Measurements from ENCODE around the gene RAP2B. TPM values are rescaled to one million over a fixed set of nuclear protein-coding genes. Genes with fewer than 3 reads are reported as not detected.

RAP2B gene
- total RNA-seq, 1 donor from 2014 or later, result 17.0 TPM

GRCh38 chr3:153159771-153160397 lies 2.1 kb upstream of the RAP2B start:
- DNase-seq (ENCODE audit: low spot score), result no peak

GRCh38 chr3:153160451-153161137 lies 1.4 kb upstream of the RAP2B start:
- peak; percentile 92 for DNase-seq (ENCODE audit: low spot score)

DNA sequence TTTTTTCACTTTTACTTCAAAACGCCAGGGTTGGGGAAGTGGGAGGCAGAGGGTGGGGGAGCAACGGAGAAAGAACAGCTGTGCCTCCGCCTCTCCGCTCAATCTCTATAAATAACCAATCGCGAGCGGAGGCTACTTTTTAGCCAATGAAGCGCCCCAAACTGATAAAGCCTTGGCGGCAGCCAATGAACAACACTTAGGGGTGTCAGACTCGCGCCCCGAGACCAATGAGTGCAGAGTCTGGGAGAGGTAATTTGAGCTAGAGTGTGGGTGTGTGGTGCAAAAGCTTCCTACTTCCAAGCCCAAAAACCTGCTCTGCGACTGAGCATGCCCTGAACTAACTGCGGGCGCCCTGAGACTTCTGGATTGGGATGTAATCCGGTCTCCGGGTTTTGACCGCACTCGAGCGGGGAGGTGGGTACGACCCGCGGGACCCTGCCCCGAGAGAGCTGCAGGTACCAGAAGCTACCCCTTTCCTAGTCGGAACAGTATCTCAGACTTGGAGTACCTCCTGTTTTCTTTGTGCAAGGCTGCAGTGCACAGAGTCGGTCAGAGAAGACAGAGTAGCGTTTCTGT lies 800 bp upstream of the RAP2B start:
- peak; percentile 93 for DNase-seq (ENCODE audit: low spot score)

DNA sequence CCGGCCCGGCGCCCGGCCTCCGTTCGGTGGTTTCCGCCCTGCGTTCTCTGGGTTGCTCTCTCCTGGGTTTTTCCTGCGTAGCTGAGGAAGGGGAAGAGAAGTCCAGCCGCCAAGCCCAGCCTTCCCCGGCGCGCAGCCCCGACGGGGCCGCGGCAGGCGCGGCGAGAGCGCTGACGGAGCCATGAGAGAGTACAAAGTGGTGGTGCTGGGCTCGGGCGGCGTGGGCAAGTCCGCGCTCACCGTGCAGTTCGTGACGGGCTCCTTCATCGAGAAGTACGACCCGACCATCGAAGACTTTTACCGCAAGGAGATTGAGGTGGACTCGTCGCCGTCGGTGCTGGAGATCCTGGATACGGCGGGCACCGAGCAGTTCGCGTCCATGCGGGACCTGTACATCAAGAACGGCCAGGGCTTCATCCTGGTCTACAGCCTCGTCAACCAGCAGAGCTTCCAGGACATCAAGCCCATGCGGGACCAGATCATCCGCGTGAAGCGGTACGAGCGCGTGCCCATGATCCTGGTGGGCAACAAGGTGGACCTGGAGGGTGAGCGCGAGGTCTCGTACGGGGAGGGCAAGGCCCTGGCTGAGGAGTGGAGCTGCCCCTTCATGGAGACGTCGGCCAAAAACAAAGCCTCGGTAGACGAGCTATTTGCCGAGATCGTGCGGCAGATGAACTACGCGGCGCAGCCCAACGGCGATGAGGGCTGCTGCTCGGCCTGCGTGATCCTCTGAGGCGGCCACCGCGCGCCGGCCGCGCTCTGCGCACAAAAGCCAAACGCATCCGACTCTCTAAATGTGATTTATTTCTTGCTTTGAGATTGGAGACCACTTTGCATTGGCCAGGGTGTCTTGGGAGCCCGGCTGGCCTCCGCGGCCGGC lies 727 bp downstream of the RAP2B start:
- no peak for DNase-seq (ENCODE audit: low spot score)

GRCh38 chr3:153163393-153163724 lies 1.3 kb downstream of the RAP2B start:
- no peak for DNase-seq (ENCODE audit: low spot score)

GRCh38 chr3:153163756-153164550 lies 1.9 kb downstream of the RAP2B start:
- no peak for DNase-seq (ENCODE audit: low spot score)

DNA sequence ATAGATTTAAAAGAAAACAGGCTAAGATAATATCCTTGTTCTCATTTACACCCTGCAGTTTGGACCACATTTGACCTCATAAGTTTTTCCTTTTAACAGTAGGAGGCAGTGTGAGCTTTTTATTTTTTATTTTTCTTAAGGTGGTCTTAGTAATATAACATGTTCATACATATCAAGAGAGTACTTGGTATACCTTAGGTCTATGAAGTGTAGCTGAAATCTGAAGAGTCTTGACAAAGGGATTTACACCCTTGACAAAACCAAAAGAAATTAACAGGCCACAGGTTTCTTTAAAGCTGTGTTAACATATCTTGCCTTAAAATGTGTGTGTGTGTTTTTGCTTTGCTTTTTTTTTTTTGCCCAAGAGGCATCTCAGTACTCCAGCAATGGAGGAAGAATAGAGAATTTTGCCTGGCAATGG lies 3.2 kb downstream of the RAP2B start:
- DNase-seq (ENCODE audit: low spot score), result no peak

DNA sequence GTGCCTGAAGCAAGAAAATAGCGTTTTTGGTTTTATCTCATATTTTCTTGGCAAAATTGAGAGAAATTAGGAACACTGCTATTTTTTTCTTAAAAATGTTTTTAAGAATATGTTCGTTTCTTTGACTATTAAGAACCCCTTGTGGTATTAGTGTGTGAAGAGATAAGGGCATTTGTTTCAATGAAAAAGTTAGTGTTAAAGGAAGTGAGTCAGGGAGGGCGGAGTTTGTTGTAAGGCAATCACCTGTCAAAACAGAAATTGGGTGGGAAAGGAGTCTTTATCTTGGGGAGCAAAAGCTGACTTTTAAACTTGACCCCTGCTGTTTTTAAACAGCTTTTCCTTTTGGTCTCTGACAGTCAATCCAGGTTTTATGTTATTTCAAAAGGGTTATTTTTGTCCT lies 4.2 kb downstream of the RAP2B start:
- no peak for DNase-seq (ENCODE audit: low spot score)

GRCh38 chr3:153166796-153167195 lies 4.8 kb downstream of the RAP2B start:
- DNase-seq (ENCODE audit: low spot score), result no peak

GRCh38 chr3:153169793-153170383 lies 7.9 kb downstream of the RAP2B start:
- DNase-seq (ENCODE audit: low spot score), result no peak

- no peak for DNase-seq (ENCODE audit: low spot score)
Observed at GRCh38 chr3:153171256-153171655, 9.2 kb downstream of the RAP2B start.

DNA sequence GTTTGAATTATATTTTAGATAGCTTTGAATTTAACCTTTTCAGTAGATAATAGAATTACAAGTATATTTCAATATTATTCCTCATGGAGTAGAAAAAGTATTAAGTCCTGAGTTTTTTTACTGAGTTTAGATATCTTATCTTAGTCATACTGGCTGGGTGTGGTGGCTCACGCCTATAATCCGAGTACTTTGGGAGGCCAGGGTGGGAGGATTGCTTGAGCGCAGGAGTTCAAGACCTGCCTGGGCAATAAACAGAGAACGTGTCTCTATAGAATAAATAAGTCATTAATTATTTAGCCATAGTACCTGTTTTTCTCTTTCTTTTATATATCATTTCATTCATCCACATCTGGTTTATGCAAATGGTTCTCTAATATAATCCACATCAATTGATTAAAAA lies 9.9 kb downstream of the RAP2B start:
- DNase-seq (ENCODE audit: low spot score), result no peak

- no peak for DNase-seq (ENCODE audit: low spot score)
Observed at GRCh38 chr3:153172796-153173757, 11.1 kb downstream of the RAP2B start.

DNA sequence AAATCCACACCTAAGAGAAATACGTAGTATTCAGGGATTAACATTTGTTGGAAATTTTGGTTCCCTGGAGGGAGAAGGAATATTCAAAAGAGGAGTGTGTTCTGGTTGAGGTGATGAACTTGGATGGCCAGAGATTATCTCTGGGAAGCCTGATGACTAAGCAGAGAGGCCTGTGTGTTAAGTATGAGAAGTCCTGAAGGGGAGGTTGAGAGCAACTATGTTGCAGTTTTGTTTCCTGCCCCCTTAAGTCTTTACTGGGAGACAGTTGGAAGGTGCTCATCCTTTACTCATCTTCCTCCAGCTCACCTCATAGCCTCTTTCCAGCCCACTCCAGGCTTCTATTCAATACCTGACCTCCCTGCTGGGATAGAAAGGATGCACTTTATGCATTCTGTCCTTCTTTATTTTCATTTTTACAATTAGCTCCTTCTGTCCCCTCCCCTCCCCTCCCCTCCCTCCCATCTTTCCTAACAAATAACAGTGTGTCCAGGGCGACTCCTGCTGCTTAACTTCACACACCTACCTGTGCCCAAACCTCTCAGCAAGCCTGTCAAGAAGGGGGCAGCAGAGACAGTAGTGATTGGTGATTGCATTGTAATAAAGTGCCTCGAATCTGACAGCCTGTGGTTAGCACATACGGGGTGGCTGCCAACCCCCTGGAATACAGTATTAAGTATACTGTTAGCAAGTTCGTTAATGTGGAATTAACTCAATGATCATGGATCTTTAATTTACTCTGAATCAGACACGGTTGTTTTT lies 11.9 kb downstream of the RAP2B start:
- no peak for DNase-seq (ENCODE audit: low spot score)

DNA sequence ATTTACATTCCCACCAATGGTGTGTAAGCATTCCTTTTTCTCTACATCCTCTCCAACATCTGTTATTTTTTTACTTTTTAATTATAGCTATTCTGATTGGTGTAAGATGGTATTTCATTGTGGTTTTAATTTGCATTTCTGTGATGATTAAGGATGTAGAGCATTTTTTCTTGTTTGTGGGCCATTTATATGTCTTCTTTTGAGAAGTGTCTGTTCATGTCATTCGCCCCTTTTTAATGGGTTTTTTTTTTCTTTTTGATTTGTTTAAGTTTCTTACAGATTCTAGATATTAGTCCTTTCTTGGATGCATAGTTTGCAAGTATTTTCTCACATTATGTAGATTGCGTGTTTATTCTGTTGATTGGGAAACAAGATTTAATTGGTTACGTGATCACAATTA lies 14.2 kb downstream of the RAP2B start:
- DNase-seq (ENCODE audit: low spot score), result no peak

DNA sequence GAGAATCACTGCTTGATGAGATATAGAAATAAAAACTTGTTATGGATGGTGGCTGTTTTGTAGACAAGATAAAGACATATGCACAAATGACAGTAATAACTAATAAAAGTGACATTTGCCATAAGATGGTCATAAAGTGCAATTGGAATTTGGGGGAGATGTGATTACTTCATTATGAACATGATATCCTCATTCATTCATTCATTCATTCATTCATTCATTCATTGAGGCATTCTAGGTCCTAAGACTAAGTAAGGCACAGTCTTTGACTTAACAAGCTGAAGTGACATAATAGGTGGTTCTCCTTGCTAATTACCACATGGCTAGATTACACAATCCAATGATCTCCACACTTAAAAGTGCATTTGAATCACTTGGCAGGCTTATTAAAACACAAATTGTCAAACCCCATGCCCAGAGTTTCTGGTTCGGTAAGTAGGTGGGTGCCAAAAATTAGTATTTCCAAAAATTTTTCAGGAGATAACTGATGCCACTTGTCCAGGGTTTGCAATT lies 18.9 kb downstream of the RAP2B start:
- no peak for DNase-seq (ENCODE audit: low spot score)

- no peak for DNase-seq (ENCODE audit: low spot score)
Observed at GRCh38 chr3:153182501-153183293, 20.7 kb downstream of the RAP2B start.

DNA sequence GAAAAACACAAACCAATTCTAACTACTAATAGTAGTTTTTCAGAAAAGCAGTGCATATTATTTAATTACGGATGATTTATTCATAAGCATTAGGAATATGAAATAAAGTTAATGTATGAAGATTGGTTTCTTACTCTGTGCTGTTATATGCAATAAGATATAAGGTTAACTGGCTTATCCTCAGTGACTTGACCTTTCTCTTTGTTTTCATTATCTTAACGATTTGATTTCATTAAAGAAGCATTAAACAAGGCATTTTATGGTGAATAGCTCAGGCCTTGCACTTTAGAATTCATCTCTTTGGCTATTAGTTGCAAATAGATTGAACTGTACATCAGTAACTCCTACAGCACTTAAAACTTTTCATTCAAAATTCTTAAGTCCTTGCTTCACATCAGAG lies 28.9 kb downstream of the RAP2B start:
- DNase-seq (ENCODE audit: low spot score), result no peak

Data from mesenteric fat pad (tissue), 1 donor.